Astrocyte (in vitro differentiated cells and primary cell): ENCODE measurements around the gene WDR73. TPM values are rescaled to one million over a fixed set of nuclear protein-coding genes. Genes with fewer than 3 reads are reported as not detected.

Experiments used
- DNase-seq: peaks from one replicate; pipeline ENCODE4 v3.0.0-alpha.2; 2010; ENCODE audit warnings: low read depth
- FAIRE-seq: peaks from 2 replicates; lab custom pipeline; 2011; peaks lifted over from hg19 to GRCh38; lab: Jason Lieb, UNC
- H2AFZ ChIP-seq: 2 replicates; pipeline ENCODE4 v1.6.0; 2012; ENCODE audit warnings: low read depth, low read length, inconsistent platforms
- H3K27ac ChIP-seq: 2 replicates; pipeline ENCODE4 v1.5.1; 2011; ENCODE audit warnings: low read depth, low read length, inconsistent platforms
- H3K27me3 ChIP-seq: 2 replicates; pipeline ENCODE4 v1.6.0; 2011; ENCODE audit warnings: low read length, inconsistent platforms; ENCODE audit not compliant: insufficient read depth
- H3K36me3 ChIP-seq: 2 replicates; pipeline ENCODE4 v1.5.1; 2011; ENCODE audit warnings: low read length, inconsistent platforms; ENCODE audit not compliant: insufficient read depth
- H3K4me1 ChIP-seq: 2 replicates; pipeline ENCODE4 v1.5.1; 2011; ENCODE audit warnings: low read length, inconsistent platforms; ENCODE audit not compliant: insufficient read depth
- H3K4me2 ChIP-seq: 2 replicates; pipeline ENCODE4 v1.6.0; 2012; ENCODE audit warnings: low read length, inconsistent platforms
- H3K4me3 ChIP-seq: 2 replicates; pipeline ENCODE4 v1.5.1; 2011; ENCODE audit warnings: low read depth, mild to moderate bottlenecking, low read length, inconsistent platforms; ENCODE audit not compliant: insufficient read depth
- H3K79me2 ChIP-seq: 2 replicates; pipeline ENCODE4 v1.6.0; 2012; ENCODE audit warnings: mild to moderate bottlenecking, low read length, inconsistent platforms; ENCODE audit not compliant: insufficient read depth
- H3K9ac ChIP-seq: 2 replicates; pipeline ENCODE4 v1.6.0; 2012; ENCODE audit warnings: mild to moderate bottlenecking, low read length, inconsistent platforms
- H3K9me3 ChIP-seq: 2 replicates; pipeline ENCODE4 v1.5.1; 2012; ENCODE audit warnings: low read depth, mild to moderate bottlenecking, low read length, inconsistent platforms; ENCODE audit not compliant: insufficient read depth
- H4K20me1 ChIP-seq: 2 replicates; pipeline ENCODE4 v1.6.0; 2012; ENCODE audit warnings: low read length, inconsistent platforms; ENCODE audit not compliant: insufficient read depth
- H3K27ac Mint-ChIP-seq: one replicate; pipeline ENCODE4 v1.8.0; 2021; ENCODE audit warnings: mild to moderate bottlenecking, mixed read lengths; ENCODE audit not compliant: unreplicated experiment
- H3K27me3 Mint-ChIP-seq: one replicate; pipeline ENCODE4 v1.8.0; 2021; ENCODE audit warnings: low read depth, mixed read lengths; ENCODE audit not compliant: unreplicated experiment
- H3K36me3 Mint-ChIP-seq: one replicate; pipeline ENCODE4 v1.8.0; 2021; ENCODE audit warnings: low read depth, mixed read lengths; ENCODE audit not compliant: unreplicated experiment
- H3K4me1 Mint-ChIP-seq: one replicate; pipeline ENCODE4 v1.8.0; 2021; ENCODE audit warnings: low read depth, mixed read lengths; ENCODE audit not compliant: unreplicated experiment
- H3K4me3 Mint-ChIP-seq: one replicate; pipeline ENCODE4 v1.8.0; 2021; ENCODE audit warnings: mild to moderate bottlenecking, moderate library complexity, mixed read lengths; ENCODE audit not compliant: unreplicated experiment
- H3K9me3 Mint-ChIP-seq: one replicate; pipeline ENCODE4 v1.8.0; 2021; ENCODE audit warnings: mild to moderate bottlenecking, mixed read lengths; ENCODE audit not compliant: unreplicated experiment
- CTCF ChIP-seq: IDR thresholded peaks from 2 replicates; pipeline ENCODE4 v1.5.1; 2011; ENCODE audit warnings: low read depth, mild to moderate bottlenecking, inconsistent platforms, low read length, moderate library complexity; ENCODE audit not compliant: insufficient read depth
- EZH2 ChIP-seq: IDR thresholded peaks from 2 replicates; pipeline ENCODE4 v1.6.1; 2012; ENCODE audit warnings: mild to moderate bottlenecking, low read length, inconsistent platforms; ENCODE audit not compliant: insufficient read depth
- total RNA-seq: library from RNA; stranded (reverse); gene quantifications from 2 replicates; pipeline ENCODE4 v1.2.1, GENCODE V29; 2021

Gene WDR73
- total RNA-seq, 1 donor from 2014 or later = 23.9 TPM

- Histone ChIP-seq H3K79me2 (no peaks in the 10 kb centered on the region), H2AFZ (no peak overlapping the region), H3K4me1 (peaks cover 4% of the 10 kb centered on the region), H3K9ac (no peak overlapping the region), H3K9me3 (no peaks in the 10 kb centered on the region), H3K4me2 (no peak overlapping the region), H3K27ac (no peak overlapping the region), H3K27me3 (peaks cover 15% of the 10 kb centered on the region), H3K36me3 (no peaks in the 10 kb centered on the region), H4K20me1 (no peaks in the 10 kb centered on the region), H3K4me3 (no peak overlapping the region)
- H3K9me3 Mint-ChIP-seq = peaks cover 8% of the 10 kb centered on the region
- peaks cover 4% of the 10 kb centered on the region for H3K4me1 Mint-ChIP-seq
- DNase-seq = no peak
- no peak overlapping the region for H3K27ac Mint-ChIP-seq
- H3K27me3 Mint-ChIP-seq = peaks cover 8% of the 10 kb centered on the region
- no peak for TF ChIP-seq EZH2
- TF ChIP-seq CTCF = no peak
- no peaks in the 10 kb centered on the region for H3K36me3 Mint-ChIP-seq
- no peak for FAIRE-seq
- H3K4me3 Mint-ChIP-seq = no peak overlapping the region
These were observed 63.7 kb downstream of the WDR73 start for GRCh38 chr15:84590406-84590805.

Other genes with a start within 250 kb of the WDR73 start
- gene ZSCAN2, start 53.3 kb downstream of the WDR73 start, total RNA-seq = 13.5 and 16.2 TPM in 2 replicates
- gene NMB, start 3.9 kb upstream of the WDR73 start, total RNA-seq = 6.1 and 6.4 TPM in 2 replicates
- gene SEC11A, start 61.9 kb upstream of the WDR73 start, total RNA-seq = 187 and 198 TPM in 2 replicates
- gene ZNF592, start 94.3 kb upstream of the WDR73 start, total RNA-seq = 25.1 and 25.5 TPM in 2 replicates
- 6.8 and 9.1 TPM in 2 replicates for gene ALPK3, start 163.1 kb upstream of the WDR73 start, total RNA-seq
- not detected in 2 replicates for gene SLC28A1, start 230.4 kb upstream of the WDR73 start, total RNA-seq